GM18499 (cell line): ENCODE results near the gene TBC1D17.

Experiments
- ATAC-seq: cut with Tn5 transposase; IDR thresholded peaks from one replicate; pipeline ENCODE4 v1.9.1; 2021; ENCODE audit warnings: moderate number of reproducible peaks; ENCODE audit not compliant: insufficient read depth, unreplicated experiment

The TBC1D17 gene

DNA sequence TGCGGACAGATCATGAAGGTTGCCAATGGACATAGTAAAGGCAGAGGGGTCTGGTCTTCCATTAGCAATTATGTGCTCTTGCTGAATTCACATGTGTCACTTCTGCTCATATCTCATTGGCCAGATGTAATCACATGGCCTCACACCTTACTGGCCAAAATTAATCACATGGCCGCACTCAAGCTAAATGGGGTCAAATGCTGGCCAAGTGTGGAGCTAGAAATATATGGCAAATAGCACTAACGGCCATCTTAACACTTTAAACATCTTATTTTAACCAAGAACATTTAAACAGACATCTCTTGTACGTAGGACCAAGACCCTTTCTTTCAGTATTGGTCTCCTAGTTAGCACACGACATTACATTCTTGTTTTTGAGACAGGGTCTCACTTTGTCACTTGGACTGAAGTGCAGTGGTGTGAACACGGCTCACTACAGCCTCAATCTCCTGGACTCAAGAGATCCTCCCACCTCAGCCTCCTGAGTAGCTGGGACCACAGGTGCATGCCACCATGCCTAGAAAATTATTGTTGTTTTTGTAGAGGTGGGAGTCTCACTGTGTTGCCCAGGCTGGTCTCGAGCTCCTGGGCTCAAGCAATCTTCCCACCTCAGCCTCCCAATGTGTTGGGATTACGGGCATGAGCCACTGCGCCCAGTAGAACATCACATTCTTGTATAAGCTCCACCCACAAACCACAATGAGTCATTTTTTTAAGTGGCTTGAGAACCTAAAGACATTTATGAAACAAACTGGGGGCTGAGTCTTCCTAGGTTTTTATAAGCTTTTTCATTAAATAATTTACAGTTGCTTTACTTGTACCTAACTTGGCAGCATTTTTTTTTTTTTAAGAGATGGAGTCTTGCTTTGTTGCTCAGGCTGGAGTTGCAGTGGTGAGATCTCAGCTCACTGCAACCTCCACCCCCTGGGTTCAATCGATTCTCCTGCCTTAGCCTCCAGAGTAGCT, 29.5 kb upstream of the TBC1D17 start:
- ATAC-seq, result no peak

DNA sequence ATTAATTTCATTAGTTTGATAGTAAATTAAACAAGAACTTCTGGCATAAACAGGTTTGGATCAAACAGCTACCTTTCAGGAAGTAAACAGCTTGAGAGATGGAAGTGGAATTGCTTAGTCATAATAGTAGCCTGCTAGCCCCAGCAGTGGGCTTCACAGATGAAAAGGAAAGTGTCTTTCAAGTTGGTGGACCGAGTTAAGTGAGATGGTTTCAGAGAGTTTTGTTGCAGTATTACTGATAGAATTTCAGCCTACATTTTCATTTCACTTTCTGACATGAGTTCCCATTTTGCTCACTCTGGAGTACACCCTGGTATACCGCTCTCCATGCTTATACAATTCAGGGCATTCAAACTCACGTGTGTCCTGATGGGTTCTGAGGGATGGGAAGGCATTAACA, 28.6 kb upstream of the TBC1D17 start:
- ATAC-seq, result no peak

DNA sequence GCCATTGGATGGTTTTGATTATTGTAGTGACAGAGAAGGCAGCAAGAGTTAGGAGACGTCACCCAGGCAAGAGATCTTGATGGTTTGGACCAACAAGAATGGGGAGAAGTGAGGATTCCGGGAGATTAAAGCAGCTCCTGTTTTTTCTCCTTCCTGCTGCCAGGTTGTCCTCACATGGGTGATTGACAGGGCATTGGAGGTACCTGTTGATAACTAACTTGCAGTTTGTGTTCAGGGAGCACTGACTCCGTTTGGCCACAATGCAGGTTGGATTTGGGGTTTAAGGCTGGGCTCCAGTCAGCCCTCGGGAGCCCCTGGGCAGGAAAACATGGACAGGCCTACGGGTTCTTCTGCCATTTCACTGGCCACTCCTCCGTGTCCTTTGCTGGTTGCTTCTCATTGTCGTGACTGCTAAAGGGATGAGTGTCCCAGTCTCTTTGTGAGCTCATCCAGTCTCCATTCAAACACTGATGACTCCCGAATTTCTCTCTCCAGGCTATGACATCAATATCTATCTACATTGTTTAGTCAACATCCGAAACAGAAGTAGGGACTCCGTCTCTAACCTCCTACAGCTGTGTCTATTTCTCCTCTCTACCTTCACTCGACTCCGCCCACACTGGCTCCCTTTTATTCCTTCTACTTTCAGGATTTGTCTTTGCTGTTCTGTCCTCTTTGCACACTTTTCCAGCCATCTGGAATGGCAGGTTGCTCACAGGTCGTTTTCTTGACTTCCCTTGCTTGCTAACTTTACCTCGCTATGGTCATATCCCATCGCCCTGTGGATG, 27.9 kb upstream of the TBC1D17 start:
- ATAC-seq, result no peak

GRCh38 chr19:49850221-49850486, 27.3 kb upstream of the TBC1D17 start:
- ATAC-seq, result no peak

DNA sequence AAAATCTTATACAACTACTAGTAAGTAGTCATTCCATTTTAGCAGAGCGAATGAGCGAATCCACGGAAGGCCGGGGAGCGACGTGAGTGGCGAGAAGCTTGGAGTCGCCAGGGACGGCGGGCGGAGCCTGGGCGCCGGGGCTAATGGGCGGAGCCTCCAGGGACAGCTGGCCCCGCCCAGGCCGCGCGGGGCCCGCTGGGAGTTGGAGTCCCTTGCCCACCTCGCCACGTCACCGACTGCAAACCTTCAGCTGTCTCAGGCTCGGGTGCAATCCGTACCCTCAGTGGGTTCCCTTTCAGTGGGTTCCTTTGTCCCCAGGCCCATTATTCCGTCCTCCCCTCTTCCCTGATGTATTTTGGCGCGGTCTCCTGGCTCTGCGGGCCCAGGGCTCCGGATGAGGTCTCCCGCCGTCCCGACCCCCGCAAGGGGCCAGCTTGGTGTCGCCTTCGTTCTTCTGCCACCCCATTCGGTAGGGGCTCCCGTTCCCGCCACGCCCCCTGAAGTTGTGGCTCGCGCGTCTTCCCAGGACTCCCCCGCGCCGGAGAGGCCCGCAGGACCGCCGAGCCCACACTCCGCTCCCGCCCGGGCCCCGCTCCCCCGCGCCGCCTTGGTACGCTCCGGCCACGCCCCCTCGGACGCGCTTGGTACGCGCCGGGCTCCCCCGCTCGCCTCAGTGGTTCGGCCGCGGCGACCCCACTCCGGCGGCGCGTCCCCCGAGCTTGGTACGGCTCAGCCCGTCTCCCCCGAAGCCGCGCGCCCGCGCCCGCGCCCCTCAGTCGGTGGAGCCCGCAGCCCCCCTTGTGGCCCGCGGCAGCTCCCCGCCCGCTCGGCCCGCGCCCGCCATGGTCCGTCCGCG, 26.8 kb upstream of the TBC1D17 start, which contains the start of gene PTOV1:
Gene PTOV1, plus strand, starts transcription at position 673 of the 856 bp plus-strand sequence.
- ATAC-seq, result no peak

- no peak for ATAC-seq
Measured at GRCh38 chr19:49851456-49852259, 25.8 kb upstream of the TBC1D17 start.

DNA sequence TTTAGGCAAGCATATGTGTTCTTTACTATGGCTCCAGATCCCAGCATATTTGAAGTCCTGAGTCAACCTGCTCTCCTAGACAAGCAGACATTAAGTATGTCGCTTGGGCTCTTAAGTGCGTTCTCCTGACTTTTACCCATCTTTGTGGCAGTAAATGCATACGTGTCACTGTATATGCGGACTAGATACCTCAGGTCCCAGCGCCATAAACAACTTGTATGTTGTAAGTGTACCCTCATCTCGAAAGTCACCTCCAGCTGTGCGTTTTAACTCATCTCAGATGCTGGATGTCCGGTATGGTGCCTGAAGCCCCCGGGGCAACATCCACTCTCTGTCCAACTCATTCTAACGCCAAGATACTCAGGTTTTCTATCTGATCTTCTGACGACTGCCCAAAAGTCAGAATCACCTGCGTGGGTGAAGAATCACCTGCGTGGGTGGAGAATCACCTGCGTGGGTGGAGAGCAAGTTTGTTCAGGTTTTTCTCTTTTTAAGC, 24.8 kb upstream of the TBC1D17 start:
- ATAC-seq, result no peak

DNA sequence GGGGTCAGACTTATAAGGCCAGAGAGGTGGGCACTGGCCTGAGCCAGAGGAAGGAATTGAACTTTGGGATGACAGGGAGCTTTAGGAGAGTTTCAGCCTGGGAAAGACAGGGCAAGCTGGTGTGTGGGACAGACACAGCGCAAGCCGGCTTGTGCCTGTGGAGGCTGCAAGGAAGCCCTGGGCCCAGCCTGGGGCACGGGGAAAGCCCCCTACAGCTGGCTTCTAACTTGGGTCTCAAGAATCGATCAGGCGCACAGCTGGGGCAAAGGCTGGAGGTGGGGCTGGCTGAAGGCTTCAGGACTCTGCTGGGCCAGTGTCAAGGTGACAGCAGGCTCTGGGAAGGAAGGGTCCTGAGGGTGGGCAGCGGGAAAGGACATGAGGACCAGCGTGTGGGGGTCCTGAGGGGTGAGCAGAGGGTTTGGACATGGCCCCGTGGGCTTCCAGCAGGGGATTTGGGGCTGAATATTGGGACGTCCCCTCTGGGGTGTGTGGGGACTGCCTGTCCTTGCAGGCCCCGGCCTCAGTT, 23.6 kb upstream of the TBC1D17 start:
- ATAC-seq, result no peak

DNA sequence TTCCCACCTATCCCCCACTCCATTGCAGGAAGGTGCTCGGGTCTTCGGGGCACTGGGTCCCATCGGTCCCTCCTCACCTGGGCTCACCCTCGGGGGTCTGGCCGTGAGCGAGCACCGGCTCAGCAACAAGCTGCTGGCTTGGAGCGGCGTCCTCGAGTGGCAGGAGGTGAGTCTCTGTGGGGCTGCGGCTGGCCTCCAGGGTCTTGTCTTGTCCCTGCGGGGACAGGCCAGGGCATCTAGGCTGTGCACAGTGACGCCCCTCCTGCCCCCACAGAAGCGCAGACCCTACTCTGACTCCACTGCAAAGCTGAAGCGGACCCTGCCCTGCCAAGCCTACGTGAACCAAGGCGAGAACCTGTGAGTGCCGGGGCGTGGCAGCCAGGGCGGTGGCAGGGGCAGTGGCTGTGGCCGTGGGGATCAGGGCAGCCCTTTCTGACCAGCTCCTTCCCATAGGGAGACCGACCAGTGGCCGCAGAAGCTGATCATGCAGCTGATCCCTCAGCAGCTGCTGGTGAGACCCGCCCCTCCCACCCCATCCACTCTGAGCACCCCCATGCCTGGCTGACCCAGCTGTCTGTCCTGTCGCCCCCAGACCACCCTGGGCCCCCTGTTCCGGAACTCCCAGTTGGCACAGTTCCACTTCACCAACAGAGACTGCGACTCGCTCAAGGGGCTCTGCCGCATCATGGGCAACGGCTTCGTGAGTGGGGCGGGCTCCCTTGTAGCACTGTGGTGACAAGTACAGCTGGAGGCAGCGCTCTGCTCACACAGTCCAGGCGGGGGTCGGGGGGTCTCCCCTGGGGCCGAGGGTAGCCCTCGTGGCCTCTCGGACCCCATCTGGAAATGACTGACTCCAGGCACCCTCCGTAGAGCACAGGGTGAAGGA, 22.9 kb upstream of the TBC1D17 start:
- ATAC-seq, result no peak

- ATAC-seq, result no peak
Measured at GRCh38 chr19:49855277-49855675, 22.2 kb upstream of the TBC1D17 start.

DNA sequence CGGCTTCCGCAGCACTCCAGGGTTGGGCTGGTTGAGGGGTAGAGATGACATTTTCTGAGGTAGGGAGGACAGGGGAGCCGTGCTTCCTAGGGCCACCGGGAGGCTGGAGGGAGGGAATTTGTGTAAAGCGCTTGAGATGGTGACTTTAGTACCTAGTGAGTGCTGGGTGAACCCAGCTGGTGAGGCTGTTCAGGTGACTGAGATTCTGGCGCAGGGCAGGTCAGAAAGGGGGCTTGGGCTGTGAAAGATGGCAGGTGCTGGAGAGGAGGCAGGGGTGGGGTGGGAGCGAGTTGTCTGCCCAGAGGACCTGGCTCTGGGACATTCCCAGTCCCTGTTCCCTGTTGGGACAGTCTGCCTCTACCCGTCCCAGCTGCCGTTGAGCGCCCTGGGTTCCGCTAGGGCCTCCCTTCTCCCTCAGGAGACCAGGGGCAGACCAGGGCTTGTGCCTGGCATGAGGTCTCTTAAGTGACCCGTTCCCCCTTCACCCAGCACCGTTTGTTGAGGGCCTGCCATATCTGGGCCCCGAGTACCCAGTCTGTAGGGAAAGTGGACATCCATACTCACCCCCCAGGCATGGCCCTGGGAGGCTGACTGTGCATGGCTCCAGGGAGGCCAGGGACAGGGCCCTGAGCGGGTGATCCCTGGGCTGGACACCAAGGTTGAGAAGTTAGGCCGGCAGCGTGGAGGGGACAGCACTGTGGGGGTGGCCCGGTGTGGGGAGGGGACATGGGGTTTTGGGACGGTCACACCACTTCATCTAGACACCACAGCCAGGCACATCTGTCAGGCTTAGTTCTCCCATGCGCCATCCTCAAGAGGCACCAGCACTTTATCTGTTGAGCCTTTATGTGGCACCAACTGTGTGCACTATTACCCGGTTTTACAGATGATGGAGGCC, 21.6 kb upstream of the TBC1D17 start:
- no peak for ATAC-seq

DNA sequence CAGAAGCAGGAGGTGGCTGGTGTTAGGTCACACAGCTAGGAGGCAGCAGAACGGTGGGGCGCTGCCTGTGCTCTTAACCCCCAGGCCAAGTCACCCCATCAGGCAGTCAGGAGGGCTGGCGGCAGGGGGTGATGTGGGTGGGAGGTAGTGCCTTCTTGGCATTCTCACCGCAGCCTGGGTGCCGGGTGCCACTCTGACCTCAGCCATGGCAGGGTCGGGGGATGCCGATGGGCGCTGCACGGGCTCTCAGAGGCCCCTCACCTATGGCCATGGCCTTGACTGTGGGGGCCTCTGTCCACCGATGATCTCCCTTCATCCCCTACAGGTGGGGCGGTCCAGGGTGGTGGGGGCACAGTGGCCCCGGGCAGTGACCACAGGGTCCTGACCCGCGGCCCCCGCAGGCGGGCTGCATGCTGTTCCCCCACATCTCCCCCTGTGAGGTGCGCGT, 20.9 kb upstream of the TBC1D17 start:
- ATAC-seq, result no peak

GRCh38 chr19:49857061-49857837, 20.3 kb upstream of the TBC1D17 start:
- no peak for ATAC-seq

GRCh38 chr19:49857838-49858087, 19.7 kb upstream of the TBC1D17 start:
- ATAC-seq, result no peak

DNA sequence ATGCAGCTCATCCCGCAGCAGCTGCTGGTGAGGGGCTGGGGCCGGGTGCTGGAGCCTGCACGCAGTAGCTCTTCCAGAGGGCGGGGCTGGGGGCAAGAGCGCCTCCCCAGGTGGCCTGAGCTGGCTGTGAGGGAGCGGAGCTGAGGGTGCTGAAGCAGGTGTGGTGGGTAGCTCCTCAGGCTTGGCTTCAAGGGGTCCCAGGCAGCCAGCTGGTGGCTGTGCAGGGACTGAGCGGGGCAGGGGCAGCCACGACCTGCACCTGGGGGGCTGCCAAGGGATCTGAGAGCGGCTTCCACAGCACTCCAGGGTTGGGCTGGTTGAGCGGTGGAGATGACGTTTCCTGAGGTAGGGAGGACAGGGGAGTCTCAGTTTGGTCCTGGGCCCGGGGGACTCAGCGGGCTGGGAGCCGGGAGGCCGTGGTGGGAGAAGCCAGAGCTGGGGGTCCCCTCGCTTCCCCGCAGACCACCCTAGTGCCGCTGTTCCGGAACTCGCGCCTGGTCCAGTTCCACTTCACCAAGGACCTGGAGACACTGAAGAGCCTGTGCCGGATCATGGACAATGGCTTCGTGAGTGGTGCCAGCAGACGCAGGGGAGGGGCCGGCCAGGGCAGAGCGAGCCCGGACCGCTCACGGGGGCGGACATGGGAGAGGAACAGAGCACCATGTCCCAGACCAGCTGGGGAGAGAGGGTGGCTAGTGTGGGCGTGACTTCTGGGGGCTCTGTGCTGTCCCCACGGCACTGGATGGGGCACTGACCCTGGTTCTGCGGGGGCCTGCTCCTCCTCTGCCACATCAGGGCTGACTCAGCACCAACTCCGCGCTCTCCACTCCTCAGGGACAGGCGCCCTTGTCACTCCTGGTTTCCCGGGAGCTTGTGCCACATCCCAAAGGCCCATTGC, 19.2 kb upstream of the TBC1D17 start:
- no peak for ATAC-seq
